ENCODE data around the gene PRKN.

DNA sequence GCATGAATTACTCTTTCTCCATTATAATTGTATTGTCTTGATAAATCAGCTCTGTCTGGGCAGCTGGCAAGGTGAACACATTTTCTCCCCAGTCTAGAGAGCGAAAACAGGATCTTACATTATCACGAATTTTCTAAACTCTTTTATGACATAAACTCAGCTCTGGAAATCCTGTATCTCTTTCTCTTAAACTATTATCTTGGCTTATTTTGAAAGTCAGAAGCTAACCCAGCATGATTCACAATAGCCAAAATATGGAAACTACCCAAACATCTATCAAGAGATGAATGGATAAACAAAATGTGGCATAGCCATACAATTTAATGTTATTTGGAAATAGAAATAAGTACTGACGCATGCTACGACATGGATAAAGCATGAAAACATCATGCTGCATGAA, 1427.8 kb downstream of the PRKN start:
- TF ChIP-seq, protein P1, sequence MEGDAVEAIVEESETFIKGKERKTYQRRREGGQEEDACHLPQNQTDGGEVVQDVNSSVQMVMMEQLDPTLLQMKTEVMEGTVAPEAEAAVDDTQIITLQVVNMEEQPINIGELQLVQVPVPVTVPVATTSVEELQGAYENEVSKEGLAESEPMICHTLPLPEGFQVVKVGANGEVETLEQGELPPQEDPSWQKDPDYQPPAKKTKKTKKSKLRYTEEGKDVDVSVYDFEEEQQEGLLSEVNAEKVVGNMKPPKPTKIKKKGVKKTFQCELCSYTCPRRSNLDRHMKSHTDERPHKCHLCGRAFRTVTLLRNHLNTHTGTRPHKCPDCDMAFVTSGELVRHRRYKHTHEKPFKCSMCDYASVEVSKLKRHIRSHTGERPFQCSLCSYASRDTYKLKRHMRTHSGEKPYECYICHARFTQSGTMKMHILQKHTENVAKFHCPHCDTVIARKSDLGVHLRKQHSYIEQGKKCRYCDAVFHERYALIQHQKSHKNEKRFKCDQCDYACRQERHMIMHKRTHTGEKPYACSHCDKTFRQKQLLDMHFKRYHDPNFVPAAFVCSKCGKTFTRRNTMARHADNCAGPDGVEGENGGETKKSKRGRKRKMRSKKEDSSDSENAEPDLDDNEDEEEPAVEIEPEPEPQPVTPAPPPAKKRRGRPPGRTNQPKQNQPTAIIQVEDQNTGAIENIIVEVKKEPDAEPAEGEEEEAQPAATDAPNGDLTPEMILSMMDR (IDR thresholded peaks at IDR 0.05; ENCODE audit: borderline replicate concordance, extremely low read depth, low read length, poor library complexity, severe bottlenecking): no peak
- TF ChIP-seq EZH2 (IDR thresholded peaks at IDR 0.05; ENCODE audit: borderline replicate concordance, low read depth, low read length, severe bottlenecking): no peak

Data from DND-41 (cell line).